ENCODE results near the gene ARHGAP9. TPM values are rescaled to one million over a fixed set of nuclear protein-coding genes. Genes with fewer than 3 reads are reported as not detected.

Gene ARHGAP9
- total and polyA plus RNA-seq, 2 of the 8 experiments (the other 6 are each of a cell fraction or from before 2014, with no cell fraction given): 3.2 to 6.0 TPM

DNA sequence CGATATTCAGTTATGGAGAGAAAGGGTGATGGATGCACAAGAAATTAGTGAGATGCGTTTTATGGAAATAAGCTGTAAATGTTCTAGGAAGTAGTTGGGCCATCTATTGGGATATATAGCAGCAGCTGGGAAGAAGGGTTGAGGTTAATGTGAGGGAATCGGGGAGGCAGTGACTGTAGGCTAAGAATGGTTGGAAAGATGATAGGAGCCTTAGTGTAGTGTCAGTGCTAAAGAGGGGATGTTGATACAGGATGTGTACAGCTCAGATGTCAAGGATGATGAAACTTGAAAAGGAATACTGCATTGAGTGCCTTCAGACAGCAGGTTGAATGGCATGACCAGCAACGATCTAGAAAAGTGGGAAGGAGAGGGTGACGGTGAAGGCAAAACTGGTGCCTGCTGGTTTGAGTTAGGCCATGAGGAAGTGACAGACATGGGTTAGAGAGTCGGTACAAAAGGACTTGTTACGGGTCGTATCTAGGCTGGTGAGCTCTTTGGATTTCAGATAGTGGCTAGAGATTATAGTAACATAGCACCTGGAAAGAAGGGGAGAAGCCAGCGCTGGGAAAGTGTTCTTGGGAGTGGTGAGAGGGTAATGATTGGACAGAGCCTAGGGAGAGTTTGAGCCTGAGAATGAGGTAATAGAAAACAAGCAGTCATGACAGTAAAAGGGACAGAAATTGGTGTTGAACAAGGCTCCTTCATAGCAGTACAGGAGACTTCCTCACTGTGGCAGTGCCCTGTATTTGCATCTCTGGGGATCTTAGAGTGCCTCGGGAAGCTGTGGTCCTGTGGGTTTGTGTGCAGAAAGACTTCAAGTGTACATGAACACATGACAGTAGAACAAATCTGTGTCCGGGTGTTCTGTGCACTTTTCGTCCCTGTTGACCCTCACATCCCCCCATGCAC is 17.8 kb upstream of the ARHGAP9 start (continued):
- no peak for TF ChIP-seq ATF2 (IDR thresholded peaks at IDR 0.05; ENCODE audit: low read length)

Measured in H1 (cell line).